ENCODE measurements around the gene CHCHD3.
"Not testable (repeated sequence)": the region's sequence is repeated elsewhere in the genome, so short reads cannot be mapped to it uniquely, and the experiment has no call there.

DNA sequence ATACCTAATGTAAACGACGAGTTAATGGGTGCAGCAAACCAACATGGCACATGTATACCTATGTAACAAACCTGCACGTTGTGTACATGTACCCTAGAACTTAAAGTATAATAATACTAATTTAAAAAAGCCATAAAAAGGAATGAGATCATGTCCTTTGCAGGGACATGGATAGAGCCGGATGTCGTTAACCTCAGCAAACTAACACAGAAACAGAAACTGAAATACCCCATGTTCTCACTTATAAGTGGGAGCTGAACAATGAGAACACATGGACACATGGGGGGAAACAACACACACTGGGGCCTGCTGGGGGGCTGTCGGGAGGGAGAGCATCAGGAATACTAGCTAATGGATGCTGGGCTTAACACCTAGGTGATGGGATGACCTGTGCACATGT, 176.8 kb downstream of the CHCHD3 start:
- not testable (repeated sequence) for TF ChIP-seq POLR2AphosphoS5 (IDR thresholded peaks at IDR 0.05; ENCODE audit: borderline replicate concordance, low read depth, low read length); EZH2 (IDR thresholded peaks at IDR 0.05); FOXP2 (optimal IDR thresholded peaks at IDR 0.05; ENCODE audit: control extremely low read depth, extremely low read length, insufficient read depth)
